ENCODE measurements around the gene HOOK2.

GRCh38 chr19:12794196-12794941 is 19.0 kb upstream of the HOOK2 start:
- TF ChIP-seq L3MBTL2 (conservative IDR thresholded peaks at IDR 0.05): no peak
- no peak for TF ChIP-seq TARDBP (IDR thresholded peaks at IDR 0.05)
- no peak for TF ChIP-seq NFRKB (IDR thresholded peaks at IDR 0.05)
- no peak for TF ChIP-seq ARNT (IDR thresholded peaks at IDR 0.05)
- TF ChIP-seq BHLHE40 (IDR thresholded peaks at IDR 0.05; ENCODE audit: borderline replicate concordance): no peak
- TF ChIP-seq SP1 (IDR thresholded peaks at IDR 0.05): no peak
- no peak for TF ChIP-seq SUZ12 (IDR thresholded peaks at IDR 0.05)
- TF ChIP-seq FOXM1 (IDR thresholded peaks at IDR 0.05; ENCODE audit: borderline replicate concordance): no peak
- no peak for TF ChIP-seq ZNF384 (IDR thresholded peaks at IDR 0.05)
- TF ChIP-seq FOXK2 (IDR thresholded peaks at IDR 0.05): no peak
- TF ChIP-seq HDGF (IDR thresholded peaks at IDR 0.05; ENCODE audit: borderline replicate concordance): no peak
- no peak for TF ChIP-seq ELF4 (IDR thresholded peaks at IDR 0.05)
- TF ChIP-seq PKNOX1 (IDR thresholded peaks at IDR 0.05): no peak
- TF ChIP-seq CTBP1 (IDR thresholded peaks at IDR 0.05; ENCODE audit: borderline replicate concordance): no peak
